HepG2 (cell line): ENCODE results near the gene CPNE4. TPM values are rescaled to one million over a fixed set of nuclear protein-coding genes. Genes with fewer than 3 reads are reported as not detected.

Source experiments
- ATAC-seq: fragments of 200-7000 bp; cut with Tn5 transposase; 3 replicates; pipeline ENCODE4 v1.9.1; 2020; ENCODE audit warnings: mild to moderate bottlenecking, moderate library complexity
- BruUV-seq: library from RNA; stranded (reverse); fragments of 400-500 nt; replicated peaks from 2 replicates; lab custom pipeline; 2021; lab: Mats Ljungman, UMichigan
- CTCF ChIA-PET: fragments of 300-600 bp; formaldehyde crosslinking; extraction: SDS; loops from one replicate; lab custom pipeline; 2021; ENCODE audit warnings: low total read pairs, inconsistent platforms, low intra/inter-chr PET ratio; lab: Yijun Ruan, JAX
- POLR2A ChIA-PET: fragments of 350-600 bp; sonication (Branson Sonifier 250); formaldehyde crosslinking; loops from one replicate; lab custom pipeline; 2020; ENCODE audit warnings: antibody characterized with exemption, inconsistent platforms; lab: Yijun Ruan, JAX
- DNase-seq: peaks from one replicate; pipeline ENCODE4 v3.0.0-alpha.2; 2015; ENCODE audit warnings: low spot score
- FAIRE-seq: peaks from 3 replicates; lab custom pipeline; 2011; peaks lifted over from hg19 to GRCh38; lab: Jason Lieb, UNC
- H2AFZ ChIP-seq: one replicate; pipeline ENCODE4 v1.6.1; 2011; ENCODE audit warnings: low read length, inconsistent platforms
- H3K27ac ChIP-seq: fragments of 300-600 bp; 3 replicates; pipeline ENCODE4 v1.8.0; 2011; ENCODE audit warnings: mixed run types, mild to moderate bottlenecking, mixed read lengths, low read length, inconsistent platforms; ENCODE audit not compliant: insufficient read depth; ENCODE audit errors: extremely low read length
- H3K27me3 ChIP-seq, 2 experiments: fragments of 200-600 bp in 1 of 2; 2 replicates in 1 of 2; 3 replicates in 1 of 2; pipeline versions ENCODE4 v1.6.0 to v1.8.0; 2011; ENCODE audit warnings: low read length in 2 of 2, mild to moderate bottlenecking in 2 of 2, moderate library complexity in 2 of 2, inconsistent platforms in 1 of 2; ENCODE audit not compliant: insufficient read depth in 2 of 2, control insufficient read depth in 1 of 2
- H3K36me3 ChIP-seq, 2 experiments: fragments of 200-600 bp in 1 of 2; replicated peaks in 1 of 2; 2 replicates in 1 of 2; 3 replicates in 1 of 2; pipeline versions ENCODE4 v1.5.1 to v1.8.0; 2011; ENCODE audit warnings: low read length in 2 of 2, inconsistent platforms in 1 of 2; ENCODE audit not compliant: insufficient read depth in 2 of 2, control insufficient read depth in 1 of 2
- H3K4me1 ChIP-seq: 2 replicates; pipeline ENCODE4 v1.5.1; 2012; ENCODE audit warnings: low read length, inconsistent platforms; ENCODE audit not compliant: insufficient read depth
- H3K4me2 ChIP-seq: 2 replicates; pipeline ENCODE4 v1.6.0; 2011; ENCODE audit warnings: low read depth, low read length, inconsistent platforms
- H3K4me3 ChIP-seq, 3 experiments: fragments of 200-600 bp in 1 of 3; sonication (generic), shearing (Covaris generic) in 1 of 3; replicated peaks in 1 of 3; 2 replicates each; pipeline ENCODE4 v1.5.1; 2011 to 2016; ENCODE audit warnings: low read length in 3 of 3, inconsistent platforms in 2 of 3, low read depth in 2 of 3, mild to moderate bottlenecking in 2 of 3, control low read depth in 1 of 3, mixed read lengths in 1 of 3; ENCODE audit not compliant: insufficient read depth in 1 of 3
- H3K79me2 ChIP-seq: one replicate; pipeline ENCODE4 v1.6.1; 2011; ENCODE audit warnings: low read length, inconsistent platforms; ENCODE audit not compliant: insufficient read depth
- H3K9ac ChIP-seq: 2 replicates; pipeline ENCODE4 v1.6.0; 2011; ENCODE audit warnings: mild to moderate bottlenecking, low read depth, low read length, inconsistent platforms; ENCODE audit not compliant: insufficient read depth
- H3K9me3 ChIP-seq: 2 replicates; pipeline ENCODE4 v1.5.1; 2012; ENCODE audit warnings: mild to moderate bottlenecking, low read length
- H4K20me1 ChIP-seq: 2 replicates; pipeline ENCODE4 v1.6.0; 2011; ENCODE audit warnings: inconsistent platforms, mild to moderate bottlenecking, low read length, moderate library complexity; ENCODE audit not compliant: insufficient read depth
- CHCHD3 ChIP-seq: sonication (generic); formaldehyde crosslinking; IDR thresholded peaks from 2 replicates; pipeline ENCODE4 v1.8.0; 2022; ENCODE audit warnings: mild to moderate bottlenecking, missing genetic modification reagents, moderate library complexity
- HCFC1 ChIP-seq: fragments of 150-350 bp; IDR thresholded peaks from 2 replicates; pipeline ENCODE4 v1.6.1; 2014; ENCODE audit warnings: low read depth, low read length
- JUN ChIP-seq: sonication (generic); formaldehyde crosslinking; IDR thresholded peaks from 2 replicates; pipeline ENCODE4 v1.4.0; 2020; ENCODE audit warnings: mild to moderate bottlenecking, missing genetic modification reagents
- JUNB ChIP-seq: sonication (generic); formaldehyde crosslinking; IDR thresholded peaks from 2 replicates; pipeline ENCODE4 v1.8.0; 2022; ENCODE audit warnings: missing genetic modification reagents, mild to moderate bottlenecking, borderline replicate concordance
- PAF1 ChIP-seq: IDR thresholded peaks from 2 replicates; pipeline ENCODE4 v1.6.1; 2016; ENCODE audit warnings: missing genetic modification reagents, missing compliant biosample characterization
- PHF5A ChIP-seq: IDR thresholded peaks from one replicate; pipeline ENCODE4 v1.6.1; 2018; ENCODE audit warnings: low read depth, missing genetic modification reagents; ENCODE audit not compliant: unreplicated experiment
- RARA ChIP-seq: IDR thresholded peaks from 2 replicates; pipeline ENCODE4 v1.6.1; 2016; ENCODE audit warnings: missing genetic modification reagents, missing compliant biosample characterization
- SNRNP70 ChIP-seq: fragments of 200-400 bp; formaldehyde crosslinking; IDR thresholded peaks from 2 replicates; pipeline ENCODE4 v1.6.1; 2017; ENCODE audit warnings: mild to moderate bottlenecking, low read depth, low read length, moderate library complexity
- YEATS4 ChIP-seq: sonication (generic); formaldehyde crosslinking; IDR thresholded peaks from 2 replicates; pipeline ENCODE4 v1.4.0; 2020; ENCODE audit warnings: missing genetic modification reagents, borderline replicate concordance
- ZNF644 ChIP-seq: IDR thresholded peaks from 2 replicates; pipeline ENCODE4 v1.6.1; 2016; ENCODE audit warnings: low read depth
- ZNF768 ChIP-seq: sonication (generic); formaldehyde crosslinking; IDR thresholded peaks from 2 replicates; pipeline ENCODE4 v1.4.0; 2020; ENCODE audit warnings: missing genetic modification reagents
- WGBS: methylation state at CpG from one replicate; pipeline ENCODE4 v1.1.6; 2017; ENCODE audit warnings: low lambda C conversion rate; 5-methylcytosine and 5-hydroxymethylcytosine counted together
- in situ Hi-C: cut with HindIII; loops from 2 replicates; pipeline ENCODE4 v1.10.0; 2017; ENCODE audit warnings: low pct_unique_long_range_greater_than_20kb; ENCODE audit not compliant: extremely low pct_ligation_motif_present
- intact Hi-C: fragments of 100-400 bp; cut with micrococcal nuclease; formaldehyde crosslinking; loops from one replicate; pipeline ENCODE4 v1.10.0; 2022; ENCODE audit not compliant: unreplicated experiment
- polyA plus RNA-seq, 8 experiments: library from polyadenylated mRNA; depleted of rRNA in 3 of 8; stranded (reverse) in 7 of 8; unstranded in 1 of 8; fragments of >200 nt; fragmentation: Illumina TruSeq in 4 of 8; extraction: Trizol in 4 of 8; gene quantifications; 2 replicates each; pipeline versions ENCODE4 v1.2.1 to v1.2.3, GENCODE V29; 2011 to 2016; ENCODE audit warnings: low read depth in 4 of 8, missing spikeins in 1 of 8, mixed read lengths in 1 of 8; ENCODE audit not compliant: insufficient read depth in 1 of 8
- total RNA-seq, 5 experiments: library from RNA; depleted of rRNA; stranded (reverse); fragments of >200 nt; fragmentation: Illumina TruSeq; extraction: Trizol; gene quantifications; 2 replicates each; pipeline ENCODE4 v1.2.3, GENCODE V29; 2016; ENCODE audit warnings: low read depth in 1 of 5
- TF ChIP-seq, protein P1 (sequence below): sonication (generic); formaldehyde crosslinking; IDR thresholded peaks from 2 replicates; pipeline ENCODE4 v1.5.0; 2020; ENCODE audit warnings: mild to moderate bottlenecking, missing genetic modification reagents, borderline replicate concordance

CPNE4 gene
- total and polyA plus RNA-seq, 2 of the 13 experiments (the other 11 are each of a cell fraction or from before 2014, with no cell fraction given), result not detected

DNA sequence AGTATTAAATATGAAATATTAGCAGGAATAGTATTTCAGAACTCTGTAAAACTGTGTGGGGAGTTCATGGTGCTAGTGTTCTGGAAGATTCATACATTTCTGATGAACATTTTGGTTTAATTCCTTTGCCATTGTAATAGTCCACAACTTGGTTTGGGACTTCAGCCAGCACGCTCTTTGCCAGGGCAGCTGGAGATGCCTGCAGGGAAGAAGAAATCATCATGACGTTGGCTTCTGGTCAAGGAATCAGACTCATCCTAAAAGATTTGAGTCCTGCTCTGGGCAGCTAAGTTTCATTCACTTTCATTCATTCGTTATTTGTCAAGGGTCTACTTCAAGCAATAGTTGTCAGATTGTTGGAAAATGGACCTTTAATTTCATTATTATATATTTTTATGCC lies 499.7 kb downstream of the CPNE4 start:
- no peaks in the 10 kb centered on the region for H3K36me3 ChIP-seq
- H4K20me1 ChIP-seq, result no peaks in the 10 kb centered on the region
- H3K27me3 ChIP-seq, result no peaks in the 10 kb centered on the region
- no peaks in the 10 kb centered on the region for H3K79me2 ChIP-seq
- H3K27ac ChIP-seq, result no peak overlapping the region
- H3K4me2 ChIP-seq, result no peak overlapping the region
- no peak overlapping the region for H2AFZ ChIP-seq
- 13% methylated on average over 3 of the region's 3 CpGs for WGBS
- H3K4me1 ChIP-seq, result no peaks in the 10 kb centered on the region
- ATAC-seq (no peak), DNase-seq (no peak), FAIRE-seq (no peak)
- H3K9ac ChIP-seq, result no peak overlapping the region
- no TSS peak for BruUV-seq
- in situ Hi-C loops (no loop called here), intact Hi-C loops (no loop called here)
- POLR2A ChIA-PET, result no interaction called here
- no peak overlapping the region for H3K4me3 ChIP-seq
- TF ChIP-seq PAF1 (CRISPR knock-in tag) (no peak), JUN (CRISPR knock-in tag) (no peak), YEATS4 (CRISPR knock-in tag) (no peak), CHCHD3 (CRISPR knock-in tag) (no peak), ZNF768 (no peak), ZNF644 (no peak), JUNB (CRISPR knock-in tag) (no peak), HCFC1 (no peak), PHF5A (CRISPR knock-in tag) (no peak), SNRNP70 (no peak), RARA (no peak)
- TF ChIP-seq, protein P1, sequence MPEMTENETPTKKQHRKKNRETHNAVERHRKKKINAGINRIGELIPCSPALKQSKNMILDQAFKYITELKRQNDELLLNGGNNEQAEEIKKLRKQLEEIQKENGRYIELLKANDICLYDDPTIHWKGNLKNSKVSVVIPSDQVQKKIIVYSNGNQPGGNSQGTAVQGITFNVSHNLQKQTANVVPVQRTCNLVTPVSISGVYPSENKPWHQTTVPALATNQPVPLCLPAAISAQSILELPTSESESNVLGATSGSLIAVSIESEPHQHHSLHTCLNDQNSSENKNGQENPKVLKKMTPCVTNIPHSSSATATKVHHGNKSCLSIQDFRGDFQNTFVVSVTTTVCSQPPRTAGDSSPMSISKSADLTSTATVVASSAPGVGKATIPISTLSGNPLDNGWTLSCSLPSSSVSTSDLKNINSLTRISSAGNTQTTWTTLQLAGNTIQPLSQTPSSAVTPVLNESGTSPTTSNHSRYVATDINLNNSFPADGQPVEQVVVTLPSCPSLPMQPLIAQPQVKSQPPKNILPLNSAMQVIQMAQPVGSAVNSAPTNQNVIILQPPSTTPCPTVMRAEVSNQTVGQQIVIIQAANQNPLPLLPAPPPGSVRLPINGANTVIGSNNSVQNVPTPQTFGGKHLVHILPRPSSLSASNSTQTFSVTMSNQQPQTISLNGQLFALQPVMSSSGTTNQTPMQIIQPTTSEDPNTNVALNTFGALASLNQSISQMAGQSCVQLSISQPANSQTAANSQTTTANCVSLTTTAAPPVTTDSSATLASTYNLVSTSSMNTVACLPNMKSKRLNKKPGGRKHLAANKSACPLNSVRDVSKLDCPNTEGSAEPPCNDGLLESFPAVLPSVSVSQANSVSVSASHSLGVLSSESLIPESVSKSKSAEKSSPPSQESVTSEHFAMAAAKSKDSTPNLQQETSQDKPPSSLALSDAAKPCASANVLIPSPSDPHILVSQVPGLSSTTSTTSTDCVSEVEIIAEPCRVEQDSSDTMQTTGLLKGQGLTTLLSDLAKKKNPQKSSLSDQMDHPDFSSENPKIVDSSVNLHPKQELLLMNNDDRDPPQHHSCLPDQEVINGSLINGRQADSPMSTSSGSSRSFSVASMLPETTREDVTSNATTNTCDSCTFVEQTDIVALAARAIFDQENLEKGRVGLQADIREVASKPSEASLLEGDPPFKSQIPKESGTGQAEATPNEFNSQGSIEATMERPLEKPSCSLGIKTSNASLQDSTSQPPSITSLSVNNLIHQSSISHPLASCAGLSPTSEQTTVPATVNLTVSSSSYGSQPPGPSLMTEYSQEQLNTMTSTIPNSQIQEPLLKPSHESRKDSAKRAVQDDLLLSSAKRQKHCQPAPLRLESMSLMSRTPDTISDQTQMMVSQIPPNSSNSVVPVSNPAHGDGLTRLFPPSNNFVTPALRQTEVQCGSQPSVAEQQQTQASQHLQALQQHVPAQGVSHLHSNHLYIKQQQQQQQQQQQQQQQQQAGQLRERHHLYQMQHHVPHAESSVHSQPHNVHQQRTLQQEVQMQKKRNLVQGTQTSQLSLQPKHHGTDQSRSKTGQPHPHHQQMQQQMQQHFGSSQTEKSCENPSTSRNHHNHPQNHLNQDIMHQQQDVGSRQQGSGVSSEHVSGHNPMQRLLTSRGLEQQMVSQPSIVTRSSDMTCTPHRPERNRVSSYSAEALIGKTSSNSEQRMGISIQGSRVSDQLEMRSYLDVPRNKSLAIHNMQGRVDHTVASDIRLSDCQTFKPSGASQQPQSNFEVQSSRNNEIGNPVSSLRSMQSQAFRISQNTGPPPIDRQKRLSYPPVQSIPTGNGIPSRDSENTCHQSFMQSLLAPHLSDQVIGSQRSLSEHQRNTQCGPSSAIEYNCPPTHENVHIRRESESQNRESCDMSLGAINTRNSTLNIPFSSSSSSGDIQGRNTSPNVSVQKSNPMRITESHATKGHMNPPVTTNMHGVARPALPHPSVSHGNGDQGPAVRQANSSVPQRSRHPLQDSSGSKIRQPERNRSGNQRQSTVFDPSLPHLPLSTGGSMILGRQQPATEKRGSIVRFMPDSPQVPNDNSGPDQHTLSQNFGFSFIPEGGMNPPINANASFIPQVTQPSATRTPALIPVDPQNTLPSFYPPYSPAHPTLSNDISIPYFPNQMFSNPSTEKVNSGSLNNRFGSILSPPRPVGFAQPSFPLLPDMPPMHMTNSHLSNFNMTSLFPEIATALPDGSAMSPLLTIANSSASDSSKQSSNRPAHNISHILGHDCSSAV (CRISPR knock-in tag), result no peak
- CTCF ChIA-PET, result no interaction called here
- H3K9me3 ChIP-seq, result no peaks in the 10 kb centered on the region
